Dedifferentiated amniotic fluid mesenchymal stem cell (primary cell): ENCODE measurements around the gene KTI12.
"Not testable (repeated sequence)": the region's sequence is repeated elsewhere in the genome, so short reads cannot be mapped to it uniquely, and the experiment has no call there.

Experiments
- DNase-seq: peaks from one replicate; pipeline ENCODE4 v3.0.0-alpha.2; 2016; ENCODE audit errors: extremely low spot score

Gene KTI12

GRCh38 chr1:52041551-52042185 is 8.1 kb upstream of the KTI12 start:
- no peak for DNase-seq

GRCh38 chr1:52037909-52038308 is 4.3 kb upstream of the KTI12 start:
- no peak for DNase-seq

GRCh38 chr1:52037402-52037814 is 3.8 kb upstream of the KTI12 start:
- DNase-seq, result no peak

- DNase-seq, result no peak
Observed at GRCh38 chr1:52034050-52034384, 407 bp upstream of the KTI12 start.

GRCh38 chr1:52032785-52033131 is 852 bp downstream of the KTI12 start:
- DNase-seq, result no peak

GRCh38 chr1:52032124-52032784 is 1.4 kb downstream of the KTI12 start:
- no peak for DNase-seq

GRCh38 chr1:52028839-52029238 is 4.8 kb downstream of the KTI12 start:
- not testable (repeated sequence) for DNase-seq

GRCh38 chr1:52028328-52028727 is 5.3 kb downstream of the KTI12 start:
- no peak for DNase-seq

GRCh38 chr1:52026278-52026677 is 7.3 kb downstream of the KTI12 start:
- DNase-seq, result no peak

GRCh38 chr1:52022133-52022532 is 11.5 kb downstream of the KTI12 start:
- no peak for DNase-seq

- no peak for DNase-seq
Observed at GRCh38 chr1:52008071-52008809, 25.4 kb downstream of the KTI12 start.

GRCh38 chr1:52007215-52008002 is 26.2 kb downstream of the KTI12 start:
- peak; percentile 38 for DNase-seq

- DNase-seq, result not testable (repeated sequence)
Observed at GRCh38 chr1:52006081-52006553, 27.5 kb downstream of the KTI12 start.

- peak; percentile 68 for DNase-seq
Observed at GRCh38 chr1:52005548-52005947, 28.1 kb downstream of the KTI12 start.

GRCh38 chr1:52003877-52004276 is 29.7 kb downstream of the KTI12 start:
- no peak for DNase-seq

GRCh38 chr1:52002038-52002917 is 31.3 kb downstream of the KTI12 start:
- peak; percentile 93 for DNase-seq

- no peak for DNase-seq
Observed at GRCh38 chr1:51998701-51999100, 34.9 kb downstream of the KTI12 start.

GRCh38 chr1:51997974-51998382 is 35.6 kb downstream of the KTI12 start:
- no peak for DNase-seq

GRCh38 chr1:51990478-51990965 is 43.1 kb downstream of the KTI12 start, which contains the start of gene RAB3B:
TSS of gene RAB3B (minus strand) at chr1:51990700. CDS start at chr1:51977117, 13,583 bp downstream.
- DNase-seq, result peak; percentile 32

GRCh38 chr1:51989582-51990477 is 43.8 kb downstream of the KTI12 start:
- no peak for DNase-seq
